Measurements from ENCODE around the gene UGT1A3.
"Not testable (repeated sequence)": the region's sequence is repeated elsewhere in the genome, so short reads cannot be mapped to it uniquely, and the experiment has no call there.

The UGT1A3 gene

DNA sequence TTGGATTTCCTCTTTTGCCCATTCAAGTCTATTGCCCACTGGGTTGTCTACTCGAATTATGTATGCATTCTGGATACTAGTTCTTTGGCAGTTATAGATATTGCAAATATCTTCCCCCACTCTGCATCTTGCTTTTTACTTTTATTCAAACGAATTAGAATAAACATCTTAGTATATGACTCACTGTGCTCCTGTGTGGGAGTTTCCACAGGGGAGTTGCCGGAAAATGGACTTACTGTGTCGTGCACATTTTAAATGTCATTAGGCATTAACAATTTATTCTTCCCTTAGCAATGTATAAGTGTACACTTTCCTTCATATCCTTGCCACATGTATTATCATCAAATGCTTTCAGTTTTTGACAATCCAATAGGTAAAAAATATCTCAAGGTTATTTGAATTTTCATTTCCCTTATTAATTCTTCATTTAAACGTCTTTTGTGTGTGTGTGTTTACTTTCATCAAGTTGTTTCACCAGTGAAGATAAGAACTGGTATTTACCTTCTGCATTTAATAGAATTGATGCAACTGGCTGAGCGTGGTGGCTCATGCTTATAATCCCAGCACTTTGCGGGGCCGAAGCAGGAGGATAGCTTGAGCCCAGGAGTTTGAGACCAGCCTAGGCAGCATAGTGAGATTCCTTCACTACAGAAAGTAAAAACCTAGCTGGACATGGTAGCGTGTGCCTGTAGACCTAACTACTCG is 20.8 kb upstream of the UGT1A3 start:
- no peak for DNase-seq (ENCODE audit: low read depth)

- DNase-seq (ENCODE audit: low read depth) = no peak
These were observed 19.9 kb upstream of the UGT1A3 start for GRCh38 chr2:233708942-233709341.

- peak; percentile 44 for DNase-seq (ENCODE audit: low read depth)
These were observed 17.4 kb upstream of the UGT1A3 start for GRCh38 chr2:233711312-233712008.

DNA sequence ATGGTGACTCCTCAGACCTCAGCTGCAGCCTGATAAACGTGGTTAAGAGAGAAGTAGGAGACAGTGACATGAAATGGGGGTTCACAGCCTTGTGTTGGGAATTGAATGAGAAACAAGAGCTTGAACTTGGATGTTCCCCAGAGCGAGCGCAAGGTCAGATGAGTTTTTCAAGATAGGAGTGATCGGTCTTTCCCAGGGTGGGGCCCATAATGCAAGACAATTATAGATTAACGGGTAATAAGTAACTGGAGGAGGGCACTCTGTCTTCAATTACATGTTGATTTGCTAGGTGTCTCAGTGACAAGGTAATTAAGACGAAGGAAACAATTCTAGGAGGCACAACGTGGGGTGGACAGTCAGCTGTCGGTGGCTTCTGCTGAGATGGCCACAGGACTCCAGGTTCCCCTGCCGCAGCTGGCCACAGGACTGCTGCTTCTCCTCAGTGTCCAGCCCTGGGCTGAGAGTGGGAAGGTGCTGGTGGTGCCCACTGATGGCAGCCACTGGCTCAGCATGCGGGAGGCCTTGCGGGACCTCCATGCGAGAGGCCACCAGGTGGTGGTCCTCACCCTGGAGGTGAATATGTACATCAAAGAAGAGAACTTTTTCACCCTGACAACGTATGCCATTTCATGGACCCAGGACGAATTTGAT is 16.1 kb upstream of the UGT1A3 start, which contains the start of gene UGT1A5:
Gene UGT1A5, plus strand, starts transcription at position 297 of the 651 bp plus-strand sequence. Its CDS starts 85 bp downstream, at position 382.
- DNase-seq (ENCODE audit: low read depth) = no peak

- no peak for DNase-seq (ENCODE audit: low read depth)
These were observed 15.6 kb upstream of the UGT1A3 start for GRCh38 chr2:233713262-233713615.

DNA sequence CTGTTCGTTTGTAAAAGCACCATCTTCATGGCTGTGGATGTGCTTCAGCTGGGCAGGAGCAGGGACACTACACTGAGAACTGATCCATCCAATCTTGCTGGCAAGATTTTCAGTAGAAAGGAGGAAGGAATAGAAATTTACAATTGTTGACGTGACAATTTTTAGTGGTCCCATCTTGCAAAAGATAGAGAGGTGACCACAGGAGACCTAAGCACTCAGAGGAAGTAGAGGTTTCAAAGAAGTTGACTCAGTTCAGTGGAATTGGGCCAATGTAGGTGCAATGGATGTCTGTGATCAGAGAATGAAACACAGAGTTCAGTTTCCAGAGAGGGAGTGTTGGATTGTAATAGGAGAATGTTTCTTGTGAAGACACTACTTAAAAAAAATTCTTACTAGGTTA is 14.7 kb upstream of the UGT1A3 start:
- DNase-seq (ENCODE audit: low read depth) = no peak

DNA sequence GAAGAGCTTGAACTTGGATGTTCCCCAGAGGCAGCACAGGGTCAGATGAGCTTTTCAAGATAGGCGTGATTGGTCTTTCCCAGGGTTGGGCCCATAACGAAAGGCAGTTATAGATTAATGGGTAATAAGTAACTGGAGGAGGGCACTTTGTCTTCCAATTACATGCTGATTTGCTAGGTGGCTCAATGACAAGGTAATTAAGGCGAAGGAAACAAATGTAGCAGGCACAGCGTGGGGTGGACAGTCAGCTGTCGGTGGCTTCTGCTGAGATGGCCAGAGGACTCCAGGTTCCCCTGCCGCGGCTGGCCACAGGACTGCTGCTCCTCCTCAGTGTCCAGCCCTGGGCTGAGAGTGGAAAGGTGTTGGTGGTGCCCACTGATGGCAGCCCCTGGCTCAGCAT is 10.3 kb upstream of the UGT1A3 start, which contains the start of gene UGT1A4:
Gene UGT1A4, plus strand, starts transcription at position 185 of the 400 bp plus-strand sequence. Its CDS starts 85 bp downstream, at position 270.
- no peak for DNase-seq (ENCODE audit: low read depth)

GRCh38 chr2:233736868-233737653 is 8.2 kb downstream of the UGT1A3 start:
- DNase-seq (ENCODE audit: low read depth) = not testable (repeated sequence)

DNA sequence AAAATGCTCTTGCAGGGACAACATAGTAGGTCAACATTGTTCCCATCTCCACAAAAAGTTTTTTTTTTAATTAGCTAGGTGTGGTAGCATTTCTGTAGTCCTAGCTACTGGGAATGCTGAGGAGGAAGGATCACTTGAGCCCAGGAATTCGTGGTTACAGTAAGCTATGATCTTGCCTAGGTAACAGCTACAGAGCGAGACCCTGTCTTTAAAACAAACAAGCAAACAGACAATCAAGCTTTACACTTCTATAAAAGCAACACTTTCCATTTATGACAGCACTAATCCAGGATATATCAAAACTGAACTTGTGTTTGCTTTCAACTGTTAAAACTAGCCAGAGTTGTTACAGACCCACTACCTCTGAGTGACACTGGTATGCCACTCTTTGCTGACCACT is 12.0 kb downstream of the UGT1A3 start:
- no peak for DNase-seq (ENCODE audit: low read depth)

GRCh38 chr2:233743464-233744259 is 14.8 kb downstream of the UGT1A3 start:
- no peak for DNase-seq (ENCODE audit: low read depth)

DNA sequence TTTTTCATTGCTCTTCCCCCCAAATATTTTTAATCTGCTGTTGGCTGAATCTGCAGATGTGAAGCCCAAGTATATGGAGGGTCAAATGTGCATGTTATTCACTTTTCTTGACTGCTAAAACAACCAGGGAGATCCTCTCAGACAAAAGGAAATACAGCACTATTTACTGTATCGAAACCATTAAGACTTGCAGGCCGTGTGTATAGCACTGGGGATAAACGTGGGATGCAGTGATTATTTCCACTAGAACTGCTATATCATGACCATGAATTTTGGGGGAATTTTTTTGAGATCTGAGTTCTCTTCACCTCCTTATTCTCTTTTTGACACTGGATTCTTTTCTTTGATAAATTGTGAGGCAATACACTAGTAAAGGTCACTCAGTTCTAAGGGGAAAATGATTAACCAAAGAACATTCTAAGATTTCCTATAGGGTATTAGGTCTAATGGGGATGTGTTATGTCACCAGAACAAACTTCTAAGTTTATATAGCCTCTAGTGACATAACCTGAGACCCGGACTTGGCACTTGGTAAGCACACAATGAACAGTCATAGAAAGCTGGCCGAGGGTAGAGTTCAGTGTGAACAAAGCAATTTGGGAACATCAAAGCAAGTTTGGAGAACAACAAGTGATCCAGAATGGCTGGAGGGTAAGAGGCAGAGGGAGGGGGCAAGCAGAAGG is 16.4 kb downstream of the UGT1A3 start:
- DNase-seq (ENCODE audit: low read depth) = no peak

GRCh38 chr2:233745838-233746237 is 17.0 kb downstream of the UGT1A3 start:
- not testable (repeated sequence) for DNase-seq (ENCODE audit: low read depth)

- DNase-seq (ENCODE audit: low read depth) = no peak
These were observed 17.8 kb downstream of the UGT1A3 start for GRCh38 chr2:233746475-233747282.

- DNase-seq (ENCODE audit: low read depth) = no peak
These were observed 18.4 kb downstream of the UGT1A3 start for GRCh38 chr2:233747283-233747544.

- not testable (repeated sequence) for DNase-seq (ENCODE audit: low read depth)
These were observed 21.8 kb downstream of the UGT1A3 start for GRCh38 chr2:233750689-233751088.

DNA sequence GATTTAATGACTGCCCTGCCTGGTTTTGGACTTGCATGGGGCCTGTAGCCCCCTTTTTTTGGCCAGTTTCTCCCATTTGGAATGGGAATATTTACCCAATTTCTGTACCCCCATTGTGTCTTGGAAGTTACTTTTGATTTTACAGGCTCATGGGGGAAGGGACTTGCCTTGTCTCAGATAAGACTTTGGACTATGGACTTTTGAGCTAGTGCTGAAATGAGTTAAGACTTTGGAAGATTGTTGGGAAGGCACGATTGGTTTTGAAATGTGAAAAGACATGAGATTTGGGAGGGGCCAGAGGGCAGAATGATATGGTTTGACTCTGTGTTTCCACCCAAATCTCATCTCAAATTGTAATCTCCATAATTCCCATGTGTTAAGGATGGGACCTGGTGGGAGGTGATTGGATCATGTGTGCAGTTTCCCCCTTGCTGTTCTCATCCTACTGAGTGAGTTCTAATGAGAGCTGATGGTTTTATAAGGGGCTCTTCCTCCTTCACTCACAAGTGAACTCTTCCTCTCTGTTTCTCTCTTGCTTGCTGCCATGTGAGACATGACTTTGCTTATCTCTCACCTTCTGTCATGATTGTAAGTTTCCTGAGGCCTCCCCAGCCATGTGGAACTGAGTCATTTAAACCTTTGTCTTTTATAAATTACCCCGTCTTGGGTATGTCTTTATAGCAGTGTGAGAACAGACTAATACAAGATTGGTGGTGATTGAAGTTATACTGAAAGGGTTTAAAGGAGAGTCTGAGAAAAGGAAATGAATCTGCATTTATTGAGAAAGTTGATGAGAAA is 22.6 kb downstream of the UGT1A3 start:
- not testable (repeated sequence) for DNase-seq (ENCODE audit: low read depth)

DNA sequence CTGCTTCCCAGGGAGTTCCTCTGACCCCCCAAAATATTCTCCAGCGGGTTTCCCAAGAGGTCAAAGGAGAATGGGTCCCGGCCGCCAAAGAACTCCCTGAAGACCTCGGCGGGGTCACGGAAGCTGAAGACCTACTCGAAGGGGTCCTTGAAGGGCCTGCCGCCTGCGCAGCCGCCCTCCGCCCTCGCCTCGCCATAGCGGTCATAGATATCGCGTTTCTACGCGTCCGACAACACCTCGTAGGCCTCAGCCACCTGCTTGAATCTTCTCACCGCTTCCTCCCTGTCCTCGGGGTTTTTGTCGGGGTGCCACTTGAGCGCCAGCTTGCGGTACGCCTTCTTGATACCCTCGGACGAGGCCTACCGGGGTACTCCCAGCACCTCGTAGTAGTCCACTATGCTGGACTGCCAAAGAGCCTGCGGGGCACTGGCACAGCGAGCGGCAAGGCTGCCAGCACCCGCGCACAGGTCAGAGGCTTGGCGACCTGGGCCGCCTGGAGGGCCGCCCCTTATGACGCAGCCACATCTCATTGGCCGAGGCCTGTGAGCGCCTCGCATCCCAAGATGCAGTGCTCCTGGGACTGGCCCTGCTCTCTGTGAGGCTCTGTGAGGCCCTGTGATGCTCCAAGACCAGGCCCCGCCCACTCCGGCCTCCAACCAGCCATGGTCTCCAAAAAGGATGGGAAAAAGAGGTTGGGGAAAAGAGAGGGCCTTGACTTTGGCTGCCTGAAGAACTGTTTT is 26.2 kb downstream of the UGT1A3 start:
- no peak for DNase-seq (ENCODE audit: low read depth)

DNA sequence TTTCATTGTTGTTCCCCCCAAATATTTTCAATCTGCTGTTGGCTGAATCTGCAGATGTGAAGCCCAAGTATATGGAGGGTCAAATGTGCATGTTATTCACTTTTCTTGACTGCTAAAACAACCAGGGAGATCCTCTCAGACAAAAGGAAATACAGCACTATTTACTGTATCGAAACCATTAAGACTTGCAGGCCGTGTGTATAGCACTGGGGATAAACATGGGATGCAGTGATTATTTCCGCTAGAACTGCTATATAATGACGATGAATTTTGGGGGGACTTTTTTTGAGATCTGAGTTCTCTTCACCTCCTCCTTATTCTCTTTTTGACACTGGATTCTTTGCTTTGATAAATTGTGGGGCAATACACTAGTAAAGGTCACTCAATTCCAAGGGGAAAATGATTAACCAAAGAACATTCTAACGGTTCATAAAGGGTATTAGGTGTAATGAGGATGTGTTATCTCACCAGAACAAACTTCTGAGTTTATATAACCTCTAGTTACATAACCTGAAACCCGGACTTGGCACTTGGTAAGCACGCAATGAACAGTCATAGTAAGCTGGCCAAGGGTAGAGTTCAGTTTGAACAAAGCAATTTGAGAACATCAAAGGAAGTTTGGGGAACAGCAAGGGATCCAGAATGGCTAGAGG is 27.7 kb downstream of the UGT1A3 start:
- DNase-seq (ENCODE audit: low read depth) = no peak
